ENCODE measurements around the gene COL4A3.
A peak's percentile ranks its signal among the peaks of the same experiment; 100 is the strongest.
"Not testable (repeated sequence)": the region's sequence is repeated elsewhere in the genome, so short reads cannot be mapped to it uniquely, and the experiment has no call there.

The COL4A3 gene

DNA sequence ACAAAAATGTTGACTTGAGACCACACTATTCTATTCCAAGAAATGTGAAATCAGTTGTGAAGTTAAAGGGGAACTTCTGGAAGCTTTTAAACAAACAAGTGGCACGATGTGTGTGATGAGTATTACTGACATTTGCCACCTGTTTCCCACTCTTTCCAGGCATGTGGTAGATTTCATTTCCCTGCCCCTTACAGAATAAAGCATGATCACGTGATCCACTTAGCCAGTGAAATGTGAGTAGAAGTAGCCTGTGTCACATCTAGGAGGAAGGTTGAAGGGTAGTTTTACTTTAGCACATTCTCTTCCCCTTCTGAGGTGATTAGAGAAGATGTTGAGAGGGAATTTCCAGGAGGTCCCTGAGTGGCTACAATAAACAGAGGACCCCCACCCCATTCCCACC is 4.3 kb upstream of the COL4A3 start:
- no peak for DNase-seq

GRCh38 chr2:227161947-227162346 is 2.5 kb upstream of the COL4A3 start:
- no peak for DNase-seq

DNA sequence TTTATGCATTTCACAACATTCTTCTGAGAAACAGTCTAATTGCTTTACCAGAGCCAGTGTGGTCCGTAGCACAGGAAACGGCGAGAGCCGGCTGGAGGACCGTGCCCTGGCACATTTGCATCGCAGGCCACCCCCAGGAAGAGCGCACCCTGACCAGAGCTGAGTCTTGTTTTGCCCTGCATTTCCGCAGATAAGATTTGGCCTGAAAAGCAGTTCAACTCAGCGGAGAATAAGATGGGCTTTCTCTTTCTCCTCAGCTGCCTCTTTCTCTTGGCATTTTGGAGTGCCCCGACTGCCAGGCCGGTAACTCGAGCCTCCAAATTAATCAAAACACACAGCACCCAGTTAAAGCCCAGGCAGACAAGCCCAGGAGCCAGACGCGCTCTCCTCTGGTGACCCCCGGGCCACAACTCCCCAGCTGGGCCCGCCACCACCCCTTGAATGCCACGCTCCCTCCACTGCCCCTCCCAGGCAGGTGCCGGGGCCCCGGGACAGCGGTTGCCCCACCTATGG is 883 bp upstream of the COL4A3 start:
- no peak for DNase-seq

DNA sequence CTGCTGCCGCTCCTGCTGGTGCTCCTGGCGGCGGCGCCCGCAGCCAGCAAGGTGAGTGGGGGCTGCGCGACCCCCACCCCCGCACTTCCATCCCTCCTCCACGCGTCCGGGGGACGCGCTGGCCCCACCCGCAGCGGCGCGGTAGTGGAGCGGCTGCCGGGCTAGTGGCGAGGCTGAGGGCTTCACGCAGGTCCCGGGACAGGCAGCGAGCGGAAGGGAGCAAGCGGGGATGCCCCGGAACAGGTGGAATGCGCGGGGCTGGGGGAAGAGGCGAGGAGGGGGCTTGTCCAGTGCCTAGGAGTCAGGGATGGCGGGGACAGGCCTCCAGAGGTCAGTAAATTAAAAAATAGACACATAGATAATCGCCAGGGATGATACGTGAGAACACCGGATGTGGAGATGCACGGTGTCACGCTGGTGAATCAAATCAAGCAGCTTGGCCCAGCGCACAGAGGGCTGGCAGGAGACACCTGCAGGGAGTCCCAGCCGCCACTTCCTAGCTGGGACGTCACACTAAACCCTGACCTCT is 403 bp downstream of the COL4A3 start:
- DNase-seq, result peak; percentile 52

DNA sequence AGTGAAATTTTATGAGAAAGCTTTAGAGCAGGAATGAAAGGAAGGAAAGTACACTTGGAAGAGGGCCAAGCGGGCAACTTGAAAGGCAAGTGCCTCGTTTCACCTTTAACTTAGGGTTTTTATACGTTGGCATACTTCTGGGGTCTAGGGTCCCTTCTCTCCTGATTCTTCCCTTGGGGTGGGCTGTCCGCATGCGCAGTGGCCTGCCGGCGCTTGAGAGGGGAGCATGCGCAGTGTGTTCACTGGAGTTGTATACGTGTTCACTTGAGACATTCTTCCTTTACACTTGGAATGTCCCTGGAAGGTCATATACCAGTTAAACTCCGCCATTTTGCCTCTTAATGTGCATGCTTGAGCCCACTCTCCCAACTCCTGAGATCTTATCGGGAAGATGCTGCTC is 7.4 kb downstream of the COL4A3 start:
- DNase-seq, result not testable (repeated sequence)

GRCh38 chr2:227177592-227178336 is 13.3 kb downstream of the COL4A3 start:
- DNase-seq, result no peak

DNA sequence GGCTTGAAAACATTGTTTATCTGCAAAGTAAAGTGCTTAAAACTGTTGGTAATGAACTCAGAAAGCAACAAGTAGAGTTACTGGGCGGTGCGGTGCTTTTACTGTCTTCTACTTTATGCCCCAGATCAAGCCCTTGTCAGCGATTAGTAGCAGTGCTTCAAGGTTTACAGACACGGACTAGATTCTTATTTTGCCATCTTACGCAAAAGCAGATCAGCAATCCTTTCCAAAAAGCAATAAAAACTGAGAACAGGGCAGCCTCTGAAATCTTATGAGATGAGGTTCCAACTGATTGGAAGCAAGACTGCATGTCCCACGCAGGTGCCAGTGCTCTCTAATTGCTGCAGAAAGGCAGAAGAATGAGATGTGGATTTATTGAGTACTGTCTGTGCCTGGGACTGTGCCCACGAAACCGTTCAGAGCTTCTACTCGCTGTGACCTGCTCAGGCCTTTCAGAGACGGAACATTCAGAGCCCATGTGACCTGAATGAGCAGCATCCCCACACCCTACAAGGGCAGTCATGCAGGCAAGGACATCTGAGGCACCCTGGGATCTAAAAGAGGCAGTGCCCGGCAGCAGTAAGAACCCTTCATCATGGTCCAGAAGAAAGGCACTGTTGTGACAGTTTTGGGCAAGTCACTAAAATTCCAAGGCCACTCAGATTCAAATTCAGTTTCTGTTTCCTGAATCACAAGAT is 15.7 kb downstream of the COL4A3 start:
- no peak for DNase-seq

DNA sequence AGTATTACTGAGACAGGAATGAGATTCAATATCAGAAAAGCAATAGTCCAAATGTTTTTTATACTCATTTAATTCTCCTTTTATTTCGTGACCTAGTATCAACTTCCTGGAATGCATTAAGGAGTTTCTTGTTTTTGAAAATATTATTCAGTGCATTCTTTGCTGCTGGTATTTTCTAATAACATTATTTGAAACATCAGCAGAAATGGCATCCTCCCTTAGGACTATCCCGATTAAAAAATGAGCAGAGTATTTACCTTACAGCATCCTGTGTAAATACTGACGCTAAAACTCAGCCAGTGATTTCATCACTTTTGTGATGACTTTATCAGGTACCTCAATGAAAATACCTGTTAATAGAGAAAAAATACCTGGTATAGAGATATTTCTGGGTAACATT is 16.3 kb downstream of the COL4A3 start:
- DNase-seq, result no peak

DNA sequence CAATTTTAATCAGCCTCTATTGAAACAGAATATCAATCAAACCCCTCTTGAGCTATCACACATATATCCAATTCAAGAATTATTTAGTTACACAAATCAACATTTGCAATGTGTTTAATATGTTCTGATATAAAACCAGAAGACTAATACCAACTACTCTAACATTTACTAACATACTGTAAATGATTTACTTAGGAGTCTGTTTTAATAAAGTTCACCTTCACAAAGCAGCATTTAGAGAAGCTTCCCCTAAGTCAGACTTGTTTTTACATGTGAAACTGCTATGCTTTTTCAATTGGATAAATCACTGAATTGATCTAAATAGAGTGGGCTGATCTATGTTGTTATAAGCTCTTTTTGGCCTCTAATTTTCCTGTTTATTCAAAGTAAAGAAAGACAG is 18.3 kb downstream of the COL4A3 start:
- no peak for DNase-seq

DNA sequence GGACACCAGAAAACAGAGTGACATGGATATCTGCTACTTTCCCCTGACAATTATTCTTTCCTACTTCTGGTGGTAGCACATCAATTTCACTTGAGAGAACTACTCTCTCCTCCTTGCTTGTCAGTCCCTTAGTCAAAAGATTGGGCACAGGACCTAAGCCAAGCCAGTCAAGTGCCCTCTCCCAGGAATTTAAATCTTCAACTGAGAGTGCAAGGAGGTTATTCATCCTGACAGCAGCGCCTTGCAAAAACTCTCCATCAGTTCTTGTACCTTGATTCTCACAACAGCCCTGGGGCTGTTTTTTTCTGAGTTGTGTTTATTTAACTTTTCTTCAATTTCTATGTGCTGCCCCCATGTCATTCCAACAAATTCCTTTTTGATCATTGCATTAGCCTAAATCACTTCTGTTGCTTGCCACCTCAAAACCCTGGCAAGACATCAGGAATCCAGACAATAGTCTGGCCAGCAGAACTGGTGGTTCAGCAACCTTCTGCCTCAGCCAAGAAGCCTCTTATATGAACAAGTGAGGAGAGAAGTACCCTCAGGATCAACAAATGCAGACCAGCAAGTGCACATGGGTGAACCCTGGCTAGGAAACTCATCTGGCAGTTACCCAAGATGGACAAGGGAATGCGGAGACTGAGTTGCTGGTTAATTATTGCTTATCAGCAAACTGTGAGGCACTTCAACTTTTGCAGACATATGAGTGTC is 19.4 kb downstream of the COL4A3 start:
- no peak for DNase-seq

DNA sequence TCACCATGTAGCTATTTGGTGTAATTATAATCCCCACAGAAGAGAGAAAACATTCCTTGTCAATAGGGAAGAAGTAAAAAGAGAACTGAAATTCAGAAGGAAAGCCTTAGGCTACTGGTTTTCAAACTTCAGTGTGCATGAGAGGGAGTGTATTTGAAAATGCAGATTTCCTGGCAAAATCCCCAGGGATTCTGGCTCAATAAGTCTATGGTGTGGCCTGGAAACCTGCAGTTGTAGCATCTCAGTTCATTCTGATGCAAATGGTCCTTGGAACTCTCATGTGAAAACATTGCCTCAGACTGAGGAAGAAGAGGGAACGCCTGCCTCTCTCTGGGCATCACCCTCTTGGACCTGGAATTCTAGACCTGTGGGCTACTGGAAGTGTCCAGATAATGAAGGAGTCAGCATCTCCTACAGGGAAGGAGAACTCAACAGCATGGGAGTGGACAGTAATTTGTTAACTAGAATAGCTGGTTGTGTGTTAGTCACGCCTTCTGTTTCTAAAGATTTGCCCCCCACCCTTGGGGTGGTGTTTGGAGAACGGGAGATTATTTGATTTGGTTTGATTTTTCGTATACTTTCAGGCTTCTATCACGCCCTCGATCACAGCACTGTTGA is 21.3 kb downstream of the COL4A3 start:
- no peak for DNase-seq

DNA sequence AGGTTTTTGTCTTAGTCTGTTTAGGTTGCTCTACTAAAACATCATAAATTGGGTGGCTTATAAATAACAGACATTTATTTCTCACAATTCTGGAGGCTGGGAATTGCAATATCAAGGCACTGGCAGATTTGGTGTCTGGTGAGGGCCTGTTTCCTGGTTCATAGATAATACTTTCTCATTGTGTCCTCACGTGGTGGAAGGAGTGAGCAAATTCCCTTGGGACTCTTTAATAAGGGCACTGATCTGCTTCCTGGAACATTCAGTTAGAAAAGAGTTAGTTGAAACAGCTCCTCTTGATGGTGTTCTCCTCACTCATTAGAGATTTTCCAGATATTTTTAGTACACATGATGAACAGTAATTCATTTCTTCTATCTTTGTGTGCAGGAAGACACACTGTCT is 22.3 kb downstream of the COL4A3 start:
- DNase-seq, result no peak

GRCh38 chr2:227188292-227188691 is 23.9 kb downstream of the COL4A3 start:
- no peak for DNase-seq

- DNase-seq, result no peak
These were observed 26.9 kb downstream of the COL4A3 start for GRCh38 chr2:227191367-227191766.

GRCh38 chr2:227192491-227192890 is 28.1 kb downstream of the COL4A3 start:
- no peak for DNase-seq

GRCh38 chr2:227194219-227194618 is 29.8 kb downstream of the COL4A3 start:
- no peak for DNase-seq

- DNase-seq, result no peak
These were observed 34.4 kb downstream of the COL4A3 start for GRCh38 chr2:227198866-227199265.

DNA sequence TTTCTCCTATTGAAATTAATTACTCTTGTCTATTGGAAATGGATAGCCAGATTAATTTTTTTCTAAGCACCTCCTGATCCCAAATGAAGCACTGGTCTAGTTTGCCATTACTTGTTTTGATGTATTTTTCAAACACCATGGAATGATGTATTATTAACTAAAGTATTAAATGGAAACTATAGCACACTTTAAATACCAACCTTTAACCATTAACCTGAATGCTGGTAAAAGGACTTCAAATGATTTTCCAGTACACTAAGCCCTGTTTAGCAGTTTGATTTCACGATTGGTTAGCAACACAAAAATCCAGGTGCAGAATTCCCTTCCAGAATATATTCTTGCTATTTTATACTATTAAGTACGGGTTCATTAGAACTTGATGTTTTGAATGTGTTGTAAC is 37.3 kb downstream of the COL4A3 start:
- DNase-seq, result no peak

- DNase-seq, result no peak
These were observed 40.0 kb downstream of the COL4A3 start for GRCh38 chr2:227204452-227204851.

GRCh38 chr2:227205701-227206100 is 41.3 kb downstream of the COL4A3 start:
- no peak for DNase-seq

- DNase-seq, result no peak
These were observed 42.0 kb downstream of the COL4A3 start for GRCh38 chr2:227206406-227206805.

- DNase-seq, result no peak
These were observed 43.1 kb downstream of the COL4A3 start for GRCh38 chr2:227207573-227207972.

- no peak for DNase-seq
These were observed 50.2 kb downstream of the COL4A3 start for GRCh38 chr2:227214622-227215041.

Data from activated CD4-positive, alpha-beta T cell treated with anti-CD3 and anti-CD28 coated beads, Interleukin-2, Interleukin-6, amounts not matched to agents 100 ng/mL and 50 ng/mL, durations not matched to agents 16 hours and 8 hours (primary cell).